Ishikawa (cell line): ENCODE data around the gene IFI30.

Experiments used
- CEBPB ChIP-seq: IDR thresholded peaks from 2 replicates; pipeline ENCODE4 v1.6.1; 2012
- CREB1 ChIP-seq: IDR thresholded peaks from 2 replicates; pipeline ENCODE4 v1.6.1; 2012; ENCODE audit warnings: low read depth
- EGR1 ChIP-seq: IDR thresholded peaks from 2 replicates; pipeline ENCODE4 v1.6.1; 2012
- EP300 ChIP-seq: IDR thresholded peaks from 2 replicates; pipeline ENCODE4 v1.6.1; 2012; ENCODE audit warnings: borderline replicate concordance
- FOXM1 ChIP-seq: IDR thresholded peaks from 2 replicates; pipeline ENCODE4 v1.6.1; 2012; ENCODE audit warnings: low read depth, borderline replicate concordance
- MAX ChIP-seq: IDR thresholded peaks from 2 replicates; pipeline ENCODE4 v1.6.1; 2012
- NFIC ChIP-seq: IDR thresholded peaks from 2 replicates; pipeline ENCODE4 v1.6.1; 2012
- RAD21 ChIP-seq: IDR thresholded peaks from 2 replicates; pipeline ENCODE4 v1.6.1; 2012; ENCODE audit warnings: low read depth
- REST ChIP-seq: IDR thresholded peaks from 2 replicates; pipeline ENCODE4 v1.6.1; 2012; ENCODE audit warnings: low read depth, mild to moderate bottlenecking
- TAF1 ChIP-seq: IDR thresholded peaks from 2 replicates; pipeline ENCODE4 v1.6.1; 2012; ENCODE audit warnings: low read depth, mild to moderate bottlenecking
- TCF12 ChIP-seq: IDR thresholded peaks from 2 replicates; pipeline ENCODE4 v1.6.1; 2012; ENCODE audit warnings: low read depth
- TEAD4 ChIP-seq: IDR thresholded peaks from 2 replicates; pipeline ENCODE4 v1.6.1; 2012
- USF1 ChIP-seq: IDR thresholded peaks from 2 replicates; pipeline ENCODE4 v1.6.1; 2012
- YY1 ChIP-seq: IDR thresholded peaks from 2 replicates; pipeline ENCODE4 v1.6.1; 2012; ENCODE audit warnings: low read depth
- ZBTB7A ChIP-seq: IDR thresholded peaks from 2 replicates; pipeline ENCODE4 v1.6.1; 2012; ENCODE audit warnings: low read depth

IFI30 gene

GRCh38 chr19:18202397-18202777 is 28.8 kb downstream of the IFI30 start:
- TF ChIP-seq FOXM1, result no peak
- TF ChIP-seq TCF12, result no peak
- no peak for TF ChIP-seq TEAD4
- no peak for TF ChIP-seq EP300
- TF ChIP-seq CREB1, result no peak
- TF ChIP-seq TAF1, result no peak
- TF ChIP-seq USF1, result no peak
- no peak for TF ChIP-seq EGR1
- TF ChIP-seq MAX, result no peak
- no peak for TF ChIP-seq NFIC
- no peak for TF ChIP-seq RAD21

GRCh38 chr19:18202778-18203407 is 29.3 kb downstream of the IFI30 start:
- TF ChIP-seq USF1 (peak; percentile 80), TCF12 (no peak), CEBPB (no peak), FOXM1 (no peak), TEAD4 (no peak), YY1 (no peak), RAD21 (peak; percentile 46), MAX (peak; percentile 92), NFIC (no peak), EGR1 (no peak), CREB1 (no peak), TAF1 (no peak)

- TF ChIP-seq RAD21 (no peak), MAX (peak; percentile 10; the same call in 1 of the 2 replicates), TEAD4 (no peak), FOXM1 (no peak), USF1 (no peak), TAF1 (no peak), NFIC (no peak), CREB1 (no peak)
Measured at GRCh38 chr19:18203408-18203862, 29.8 kb downstream of the IFI30 start.

GRCh38 chr19:18203863-18204393 is 30.3 kb downstream of the IFI30 start, which contains the start of gene RAB3A:
TSS of gene RAB3A (minus strand) at chr19:18204042. CDS start at chr19:18202740, 1,302 bp downstream.
- TF ChIP-seq USF1 (no peak), EP300 (no peak), CREB1 (no peak; the same call in 1 of the 2 replicates), CEBPB (no peak), NFIC (no peak), ZBTB7A (no peak; the same call in 1 of the 2 replicates), YY1 (no peak), RAD21 (no peak), TAF1 (no peak), MAX (no peak), FOXM1 (no peak), TCF12 (no peak), EGR1 (no peak), REST (no peak), TEAD4 (no peak)

- TF ChIP-seq ZBTB7A (peak; percentile 93), TAF1 (0 out of 2 replicates have a peak, but pooled peaks have one; percentile 20), CEBPB (no peak)
Measured at GRCh38 chr19:18204394-18205199, 31.0 kb downstream of the IFI30 start.
